GM21360 (cell line): Measurements from ENCODE around the gene TNNT3.

Experiments
- ATAC-seq: cut with Tn5 transposase; IDR thresholded peaks from one replicate; pipeline ENCODE4 v1.9.1; 2021; ENCODE audit warnings: mild to moderate bottlenecking, moderate library complexity; ENCODE audit not compliant: unreplicated experiment

TNNT3 gene

GRCh38 chr11:1947592-1948237 is 28.2 kb downstream of the TNNT3 start:
- no peak for ATAC-seq

DNA sequence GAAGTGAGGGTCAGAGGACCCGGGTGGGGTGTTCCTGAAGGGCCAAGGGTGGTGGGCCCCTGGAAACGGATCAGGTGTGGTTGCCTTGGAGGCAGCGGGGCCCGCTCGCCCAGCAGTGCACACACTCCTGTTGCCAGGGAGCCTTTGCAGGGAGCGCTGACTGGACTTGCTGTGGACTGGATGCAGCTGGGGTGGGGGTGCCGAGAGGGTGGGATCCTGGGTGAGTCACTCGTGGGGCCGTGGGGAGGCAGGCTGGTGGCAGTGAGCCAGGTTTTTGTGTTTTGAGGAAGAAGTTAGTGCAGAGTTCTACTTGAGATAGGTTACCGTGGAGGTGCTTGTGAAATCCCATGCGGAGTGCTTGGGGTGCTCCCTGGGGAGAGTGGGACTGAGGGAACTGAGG is 28.9 kb downstream of the TNNT3 start:
- no peak for ATAC-seq

DNA sequence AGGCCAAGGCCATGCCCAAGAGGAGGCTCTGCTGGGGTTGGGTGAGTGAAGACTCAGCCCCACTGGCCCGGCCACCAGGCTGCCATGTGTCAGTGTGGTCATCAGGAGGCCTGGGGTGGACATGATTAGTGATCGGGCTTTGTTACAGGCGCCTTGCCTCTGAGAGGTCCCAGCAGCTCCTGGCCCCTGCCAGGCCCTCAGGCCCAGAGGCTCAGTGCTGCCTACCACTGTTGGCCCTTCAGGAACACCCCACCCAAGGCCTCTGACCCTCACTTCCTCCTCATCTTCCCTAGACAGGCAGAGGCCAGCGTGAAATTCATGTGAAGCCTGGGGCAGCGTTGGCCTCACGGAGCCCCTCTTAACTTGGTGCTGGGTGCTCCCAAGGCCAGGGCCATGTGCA is 29.8 kb downstream of the TNNT3 start:
- no peak for ATAC-seq

GRCh38 chr11:1949922-1950321 is 30.4 kb downstream of the TNNT3 start:
- no peak for ATAC-seq

- ATAC-seq = no peak
Observed at GRCh38 chr11:1952806-1953482, 33.4 kb downstream of the TNNT3 start.

DNA sequence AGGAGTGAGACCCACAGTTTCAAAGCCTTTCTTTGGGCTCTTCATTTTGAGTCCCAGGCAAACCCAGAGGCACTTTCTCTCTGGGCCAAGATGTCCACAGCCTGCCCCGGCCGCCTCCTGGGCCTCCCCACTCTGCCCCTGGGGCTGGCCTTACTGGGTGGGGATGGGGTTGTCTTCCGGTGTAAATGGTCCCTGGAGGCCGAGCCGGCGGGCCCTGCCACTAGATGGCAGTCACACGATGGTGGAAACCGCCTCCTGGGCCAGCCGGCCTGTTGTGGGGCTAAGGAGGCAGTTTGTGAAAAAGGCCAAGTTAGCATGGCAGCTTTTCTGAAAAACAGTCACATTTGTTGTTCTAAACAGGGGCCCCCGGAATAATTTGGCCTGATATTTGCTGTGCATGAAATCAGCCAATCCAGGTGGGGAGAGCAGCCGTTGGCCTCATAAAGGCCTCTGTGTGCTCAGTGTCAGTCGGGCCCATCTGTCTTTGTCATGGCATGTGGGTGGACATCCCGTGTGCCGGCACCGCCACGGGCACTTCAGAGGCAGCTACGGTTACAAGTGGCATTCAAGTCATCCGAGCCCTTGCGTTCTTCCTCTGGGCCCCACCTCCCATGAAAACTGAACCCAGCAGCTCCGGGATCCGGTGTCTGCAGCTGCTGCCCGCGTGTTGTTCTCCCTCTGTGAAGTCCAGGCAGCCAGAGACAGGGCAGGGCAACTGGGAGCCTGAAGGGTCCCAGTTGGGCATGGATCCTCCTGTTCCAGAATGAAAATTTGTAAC is 34.2 kb downstream of the TNNT3 start:
- no peak for ATAC-seq

DNA sequence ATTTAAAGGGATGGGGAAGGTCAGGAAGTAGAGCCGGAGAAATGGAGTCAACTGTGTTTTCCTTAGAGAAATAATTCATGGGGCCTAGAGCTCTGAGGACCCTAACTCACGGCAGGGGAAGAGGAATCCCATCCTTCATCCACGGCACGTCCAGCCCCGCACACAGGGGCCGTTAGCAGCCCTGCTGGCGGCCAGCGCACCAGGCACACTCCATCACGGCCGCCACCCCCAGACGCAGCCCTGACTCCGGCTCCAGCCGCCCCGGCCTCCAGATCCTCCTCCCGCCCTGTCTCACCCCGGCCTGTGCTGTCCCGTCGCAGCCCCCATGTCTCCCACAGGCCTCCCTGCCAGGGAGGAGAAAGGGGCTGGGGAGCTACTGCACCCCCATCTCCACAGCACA is 38.9 kb downstream of the TNNT3 start:
- no peak for ATAC-seq

GRCh38 chr11:1959786-1960185 is 40.3 kb downstream of the TNNT3 start:
- no peak for ATAC-seq

DNA sequence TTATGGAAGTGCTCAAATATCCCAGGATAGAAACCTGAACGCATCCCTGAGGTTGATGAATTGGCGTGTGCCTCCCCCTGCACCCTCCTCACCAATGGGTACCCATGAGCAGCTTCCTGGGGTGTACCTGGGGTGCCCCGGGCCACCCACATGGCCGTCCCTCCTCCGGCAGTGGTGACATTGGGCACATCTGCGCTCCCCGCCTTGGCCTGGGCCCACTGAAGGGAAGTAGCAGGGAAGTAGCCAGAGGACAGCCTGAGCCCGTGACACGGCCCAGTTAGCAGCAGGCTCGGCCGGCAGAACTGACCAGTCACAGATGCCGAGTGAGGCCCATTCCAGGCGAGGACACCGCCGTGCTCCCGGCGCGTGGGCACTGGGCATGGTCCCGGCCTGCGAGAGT is 44.4 kb downstream of the TNNT3 start:
- ATAC-seq = no peak

GRCh38 chr11:1964348-1964747 is 44.8 kb downstream of the TNNT3 start:
- no peak for ATAC-seq

GRCh38 chr11:1964955-1965354 is 45.5 kb downstream of the TNNT3 start:
- ATAC-seq = no peak

DNA sequence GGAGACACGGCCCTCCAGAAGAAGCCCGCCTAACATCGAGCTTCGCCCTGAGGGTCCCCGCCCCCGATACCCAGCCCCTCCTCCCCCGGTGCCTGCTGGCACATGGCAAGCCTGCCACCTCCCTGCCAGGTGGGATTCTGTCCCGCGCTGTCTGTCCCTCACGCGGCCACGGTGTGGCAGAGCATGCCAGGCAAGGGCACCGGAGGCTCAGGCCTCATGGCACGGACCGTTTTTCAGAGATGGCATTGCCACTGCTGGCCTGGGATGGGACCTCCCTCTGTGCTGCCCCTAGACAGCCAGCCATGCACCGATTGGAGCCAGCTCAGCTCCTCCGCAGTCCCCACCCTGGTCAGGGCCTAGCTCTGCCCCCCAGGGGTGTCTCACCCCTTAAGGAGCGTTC is 47.0 kb downstream of the TNNT3 start:
- no peak for ATAC-seq

DNA sequence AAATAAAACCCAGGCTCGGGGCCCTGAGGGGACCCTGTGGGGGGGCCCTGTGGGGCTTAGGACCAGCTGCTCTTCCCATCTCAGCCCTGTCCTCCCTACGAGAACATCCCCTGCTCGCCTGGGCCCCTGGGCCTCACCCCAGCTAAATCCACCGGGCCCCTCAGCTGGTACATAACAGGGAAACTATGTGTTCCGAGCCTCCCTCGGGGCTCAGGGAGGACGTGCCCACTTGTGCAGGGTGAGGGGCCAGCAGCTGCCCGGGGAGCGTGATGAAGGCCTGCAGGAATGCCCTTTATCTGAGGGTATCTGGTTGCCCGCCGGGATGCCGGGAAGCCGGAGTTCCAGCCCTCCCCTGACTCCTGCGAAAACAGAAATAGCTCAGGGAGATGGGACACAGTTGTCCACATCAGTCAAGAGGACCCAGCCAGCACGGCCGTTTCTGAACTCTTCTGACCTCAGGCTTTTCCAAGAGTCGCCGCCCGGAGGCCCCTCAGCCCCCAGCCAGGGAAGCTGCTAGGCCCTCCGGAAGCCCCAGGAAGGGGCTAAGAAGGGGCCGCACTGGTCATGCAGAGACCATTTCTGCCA is 48.2 kb downstream of the TNNT3 start:
- no peak for ATAC-seq

GRCh38 chr11:1968454-1969002 is 49.0 kb downstream of the TNNT3 start:
- no peak for ATAC-seq

GRCh38 chr11:1969035-1969434 is 49.5 kb downstream of the TNNT3 start:
- ATAC-seq = no peak

DNA sequence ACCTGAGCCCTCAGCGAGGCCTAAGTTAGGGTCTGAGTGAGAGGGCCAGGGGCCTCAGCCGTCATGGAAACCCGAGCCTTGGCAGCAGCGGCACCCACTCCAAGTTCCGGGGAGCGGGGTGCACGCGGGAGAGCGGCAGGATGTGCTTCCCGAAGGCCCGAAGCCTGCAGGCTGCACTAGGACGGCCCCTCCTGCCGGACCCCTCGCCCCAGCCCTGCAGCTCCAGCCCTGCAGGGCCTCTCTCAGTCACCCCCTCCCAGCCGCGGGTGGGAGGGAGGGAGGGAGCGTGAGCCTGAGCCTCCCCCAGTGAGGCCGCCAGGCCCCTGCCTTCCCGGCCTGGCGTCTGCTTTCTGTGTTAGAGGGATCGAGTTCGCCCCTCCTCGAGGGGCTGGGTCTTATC is 50.3 kb downstream of the TNNT3 start:
- ATAC-seq = no peak

GRCh38 chr11:1970956-1971355 is 51.5 kb downstream of the TNNT3 start:
- ATAC-seq = no peak

GRCh38 chr11:1975185-1975584 is 55.7 kb downstream of the TNNT3 start:
- no peak for ATAC-seq

DNA sequence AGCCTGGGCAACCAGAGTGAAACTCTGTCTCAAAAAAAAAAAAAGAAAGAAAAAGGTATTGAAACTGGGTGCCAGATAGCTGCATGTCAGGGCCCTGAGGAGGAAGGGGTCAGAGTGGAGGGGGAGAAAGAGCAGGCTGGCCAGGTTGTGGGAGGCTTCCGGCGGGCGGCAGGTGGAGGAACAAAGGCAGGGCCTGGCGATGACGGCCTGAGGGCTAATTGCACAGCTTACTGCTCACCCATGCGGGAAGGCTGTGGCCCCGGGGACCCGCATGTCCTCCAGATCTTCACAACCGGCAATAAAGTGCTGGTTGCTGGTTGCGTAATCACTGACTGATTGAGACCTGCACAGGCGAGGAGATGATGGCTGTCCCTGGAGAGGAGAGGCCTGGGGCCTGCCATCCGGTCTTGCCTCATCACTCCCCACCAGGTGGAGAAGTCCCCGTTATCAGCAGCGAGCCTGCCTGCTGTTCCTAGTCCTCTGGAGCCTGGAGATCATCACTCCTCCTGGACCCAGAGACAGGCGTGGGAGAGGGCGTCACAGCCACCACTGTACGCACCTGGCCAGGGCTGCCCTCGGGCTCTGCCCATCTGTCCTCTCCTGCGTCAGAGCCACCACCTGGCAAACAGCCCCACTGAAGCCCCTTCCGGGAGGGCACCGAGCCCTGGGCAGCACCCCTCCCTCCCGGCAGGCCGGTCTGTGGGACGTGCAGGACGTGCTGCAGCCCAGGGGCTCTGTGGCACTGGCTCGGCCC is 59.4 kb downstream of the TNNT3 start:
- no peak for ATAC-seq

- ATAC-seq = no peak
Observed at GRCh38 chr11:1979607-1980006, 60.1 kb downstream of the TNNT3 start.
